K562 (cell line): ENCODE measurements around the gene BMS1. TPM values are rescaled to one million over a fixed set of nuclear protein-coding genes. Genes with fewer than 3 reads are reported as not detected.

Experiments
- HDAC8 ChIP-seq: fragments of 450-650 bp; IDR thresholded peaks from 2 replicates; pipeline ENCODE4 v1.6.1; 2016; ENCODE audit warnings: mild to moderate bottlenecking, missing genetic modification characterization, moderate library complexity, missing compliant biosample characterization
- L3MBTL2 ChIP-seq: fragments of 450-650 bp; IDR thresholded peaks from 2 replicates; pipeline ENCODE4 v1.6.1; 2016; ENCODE audit warnings: mild to moderate bottlenecking, moderate library complexity
- LARP7 ChIP-seq: fragments of 450-650 bp; IDR thresholded peaks from 2 replicates; pipeline ENCODE4 v1.6.1; 2016
- MBD2 ChIP-seq: sonication (generic); IDR thresholded peaks from 2 replicates; pipeline ENCODE4 v1.6.1; 2016; ENCODE audit warnings: low read depth, borderline replicate concordance
- RBM22 ChIP-seq: fragments of 200-400 bp; formaldehyde crosslinking; IDR thresholded peaks from 2 replicates; pipeline ENCODE4 v1.6.1; 2018; ENCODE audit warnings: low read length, low read depth; ENCODE audit not compliant: poor library complexity, severe bottlenecking
- RFX1 ChIP-seq: fragments of 450-650 bp; IDR thresholded peaks from 2 replicates; pipeline ENCODE4 v1.6.1; 2016; ENCODE audit warnings: mild to moderate bottlenecking, moderate library complexity
- RUNX1 ChIP-seq: sonication (generic); IDR thresholded peaks from 2 replicates; pipeline ENCODE4 v1.6.1; 2016; ENCODE audit warnings: antibody characterized with exemption, low read depth
- TGIF2 ChIP-seq: sonication (generic); formaldehyde crosslinking; IDR thresholded peaks from 2 replicates; pipeline ENCODE4 v1.8.1; 2022; ENCODE audit warnings: mild to moderate bottlenecking, missing genetic modification reagents, moderate library complexity
- polyA plus RNA-seq, 8 experiments: library from polyadenylated mRNA; depleted of rRNA in 4 of 8; stranded (reverse) in 5 of 8; unstranded in 3 of 8; fragments of >200 nt; fragmentation: Nextera tagmentation in 2 of 8; fragmentation: Illumina TruSeq in 1 of 8; extraction: Ambion mirVana in 2 of 8; extraction: Trizol in 1 of 8; gene quantifications; 2 replicates each; pipeline versions ENCODE4 v1.2.1 to v1.2.3, GENCODE V29; 2011 to 2014; ENCODE audit warnings: inconsistent platforms in 1 of 8, missing spikeins in 1 of 8
- total RNA-seq, 7 experiments: library from RNA; depleted of rRNA in 6 of 7; stranded (reverse); fragments of >200 nt in 6 of 7; fragmentation: Illumina TruSeq in 2 of 7; extraction: Trizol in 2 of 7; gene quantifications; 2 replicates each; pipeline versions ENCODE4 v1.2.1 to v1.2.3, GENCODE V29; 2011 to 2021; ENCODE audit warnings: low replicate concordance in 1 of 7
- TF ChIP-seq, protein P1 (sequence below): fragments of 450-650 bp; IDR thresholded peaks from 2 replicates; pipeline ENCODE4 v1.6.1; 2018; ENCODE audit not compliant: partially characterized antibody
- TF ChIP-seq, protein P2 (sequence below): fragments of 250-450 bp; sonication (Bioruptor Pico); IDR thresholded peaks from 2 replicates; pipeline ENCODE4 v1.4.0; 2020; ENCODE audit warnings: mild to moderate bottlenecking
- TF ChIP-seq, protein P3 (sequence below): fragments of 200-800 bp; sonication (Bioruptor generic); IDR thresholded peaks from 2 replicates; pipeline ENCODE4 v1.6.1; 2017; ENCODE audit warnings: missing genetic modification characterization, missing compliant biosample characterization
- TF ChIP-seq, protein P4 (sequence below): fragments of 150-350 bp; conservative IDR thresholded peaks from 2 replicates; pipeline ENCODE4 v1.6.1; 2014; ENCODE audit warnings: low read length
- TF ChIP-seq, protein P5 (sequence below): fragments of 450-650 bp; IDR thresholded peaks from 2 replicates; pipeline ENCODE4 v1.6.1; 2017; ENCODE audit warnings: antibody characterized with exemption

BMS1 gene
- total and polyA plus RNA-seq, 9 of the 15 experiments (the other 6 are each of a cell fraction or from before 2014, with no cell fraction given), result 11.1 to 46.9 (median 32.7) TPM

DNA sequence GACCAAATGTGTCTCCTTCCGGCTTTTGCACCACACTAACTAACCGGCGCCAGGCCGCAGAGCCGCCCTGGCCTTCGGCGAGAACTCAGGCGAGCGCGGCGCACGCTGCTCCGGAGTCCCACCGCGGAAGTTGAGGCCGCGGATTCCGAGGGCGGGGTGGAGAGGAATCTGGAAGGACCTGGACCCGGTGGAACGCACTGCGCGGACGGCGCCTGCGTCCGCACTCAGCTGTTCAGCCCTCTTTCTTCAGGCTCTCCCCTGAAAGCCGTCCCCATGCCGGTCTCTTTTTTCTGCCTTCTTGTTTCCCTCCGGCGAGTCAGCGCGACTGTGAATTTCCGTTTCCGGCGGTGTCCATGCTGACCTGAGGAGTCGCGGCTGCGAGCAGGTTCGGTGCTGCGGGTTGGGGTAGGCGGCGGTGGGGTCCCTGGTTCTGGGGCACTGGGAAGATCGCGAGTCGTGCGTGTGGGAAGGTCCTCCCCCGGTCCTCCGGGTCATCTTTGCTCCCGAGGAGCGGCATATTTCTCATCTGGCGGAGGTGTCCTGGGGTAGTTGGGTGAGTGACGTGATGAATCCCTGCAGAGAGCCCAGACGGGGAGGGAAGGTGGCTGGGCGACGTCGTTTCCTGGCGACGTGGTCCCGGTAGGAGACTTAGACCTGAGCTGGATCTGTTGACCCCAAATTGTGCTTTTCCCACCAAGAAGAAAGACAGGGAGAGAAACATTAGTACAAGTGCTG lies at the start of gene BMS1 (continued):
- TF ChIP-seq, protein P1, sequence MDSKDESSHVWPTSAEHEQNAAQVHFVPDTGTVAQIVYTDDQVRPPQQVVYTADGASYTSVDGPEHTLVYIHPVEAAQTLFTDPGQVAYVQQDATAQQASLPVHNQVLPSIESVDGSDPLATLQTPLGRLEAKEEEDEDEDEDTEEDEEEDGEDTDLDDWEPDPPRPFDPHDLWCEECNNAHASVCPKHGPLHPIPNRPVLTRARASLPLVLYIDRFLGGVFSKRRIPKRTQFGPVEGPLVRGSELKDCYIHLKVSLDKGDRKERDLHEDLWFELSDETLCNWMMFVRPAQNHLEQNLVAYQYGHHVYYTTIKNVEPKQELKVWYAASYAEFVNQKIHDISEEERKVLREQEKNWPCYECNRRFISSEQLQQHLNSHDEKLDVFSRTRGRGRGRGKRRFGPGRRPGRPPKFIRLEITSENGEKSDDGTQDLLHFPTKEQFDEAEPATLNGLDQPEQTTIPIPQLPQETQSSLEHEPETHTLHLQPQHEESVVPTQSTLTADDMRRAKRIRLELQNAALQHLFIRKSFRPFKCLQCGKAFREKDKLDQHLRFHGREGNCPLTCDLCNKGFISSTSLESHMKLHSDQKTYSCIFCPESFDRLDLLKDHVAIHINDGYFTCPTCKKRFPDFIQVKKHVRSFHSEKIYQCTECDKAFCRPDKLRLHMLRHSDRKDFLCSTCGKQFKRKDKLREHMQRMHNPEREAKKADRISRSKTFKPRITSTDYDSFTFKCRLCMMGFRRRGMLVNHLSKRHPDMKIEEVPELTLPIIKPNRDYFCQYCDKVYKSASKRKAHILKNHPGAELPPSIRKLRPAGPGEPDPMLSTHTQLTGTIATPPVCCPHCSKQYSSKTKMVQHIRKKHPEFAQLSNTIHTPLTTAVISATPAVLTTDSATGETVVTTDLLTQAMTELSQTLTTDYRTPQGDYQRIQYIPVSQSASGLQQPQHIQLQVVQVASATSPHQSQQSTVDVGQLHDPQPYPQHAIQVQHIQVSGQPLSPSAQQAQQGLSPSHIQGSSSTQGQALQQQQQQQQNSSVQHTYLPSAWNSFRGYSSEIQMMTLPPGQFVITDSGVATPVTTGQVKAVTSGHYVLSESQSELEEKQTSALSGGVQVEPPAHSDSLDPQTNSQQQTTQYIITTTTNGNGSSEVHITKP, result peak; percentile 37
- TF ChIP-seq, protein P2, sequence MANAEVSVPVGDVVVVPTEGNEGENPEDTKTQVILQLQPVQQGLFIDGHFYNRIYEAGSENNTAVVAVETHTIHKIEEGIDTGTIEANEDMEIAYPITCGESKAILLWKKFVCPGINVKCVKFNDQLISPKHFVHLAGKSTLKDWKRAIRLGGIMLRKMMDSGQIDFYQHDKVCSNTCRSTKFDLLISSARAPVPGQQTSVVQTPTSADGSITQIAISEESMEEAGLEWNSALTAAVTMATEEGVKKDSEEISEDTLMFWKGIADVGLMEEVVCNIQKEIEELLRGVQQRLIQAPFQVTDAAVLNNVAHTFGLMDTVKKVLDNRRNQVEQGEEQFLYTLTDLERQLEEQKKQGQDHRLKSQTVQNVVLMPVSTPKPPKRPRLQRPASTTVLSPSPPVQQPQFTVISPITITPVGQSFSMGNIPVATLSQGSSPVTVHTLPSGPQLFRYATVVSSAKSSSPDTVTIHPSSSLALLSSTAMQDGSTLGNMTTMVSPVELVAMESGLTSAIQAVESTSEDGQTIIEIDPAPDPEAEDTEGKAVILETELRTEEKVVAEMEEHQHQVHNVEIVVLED (CRISPR knock-in tag), result peak; percentile 71; the same call in 1 of the 2 replicates
- TF ChIP-seq, protein P3, sequence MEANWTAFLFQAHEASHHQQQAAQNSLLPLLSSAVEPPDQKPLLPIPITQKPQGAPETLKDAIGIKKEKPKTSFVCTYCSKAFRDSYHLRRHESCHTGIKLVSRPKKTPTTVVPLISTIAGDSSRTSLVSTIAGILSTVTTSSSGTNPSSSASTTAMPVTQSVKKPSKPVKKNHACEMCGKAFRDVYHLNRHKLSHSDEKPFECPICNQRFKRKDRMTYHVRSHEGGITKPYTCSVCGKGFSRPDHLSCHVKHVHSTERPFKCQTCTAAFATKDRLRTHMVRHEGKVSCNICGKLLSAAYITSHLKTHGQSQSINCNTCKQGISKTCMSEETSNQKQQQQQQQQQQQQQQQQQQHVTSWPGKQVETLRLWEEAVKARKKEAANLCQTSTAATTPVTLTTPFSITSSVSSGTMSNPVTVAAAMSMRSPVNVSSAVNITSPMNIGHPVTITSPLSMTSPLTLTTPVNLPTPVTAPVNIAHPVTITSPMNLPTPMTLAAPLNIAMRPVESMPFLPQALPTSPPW (CRISPR knock-in tag), result peak; percentile 80
- TF ChIP-seq, protein P4, sequence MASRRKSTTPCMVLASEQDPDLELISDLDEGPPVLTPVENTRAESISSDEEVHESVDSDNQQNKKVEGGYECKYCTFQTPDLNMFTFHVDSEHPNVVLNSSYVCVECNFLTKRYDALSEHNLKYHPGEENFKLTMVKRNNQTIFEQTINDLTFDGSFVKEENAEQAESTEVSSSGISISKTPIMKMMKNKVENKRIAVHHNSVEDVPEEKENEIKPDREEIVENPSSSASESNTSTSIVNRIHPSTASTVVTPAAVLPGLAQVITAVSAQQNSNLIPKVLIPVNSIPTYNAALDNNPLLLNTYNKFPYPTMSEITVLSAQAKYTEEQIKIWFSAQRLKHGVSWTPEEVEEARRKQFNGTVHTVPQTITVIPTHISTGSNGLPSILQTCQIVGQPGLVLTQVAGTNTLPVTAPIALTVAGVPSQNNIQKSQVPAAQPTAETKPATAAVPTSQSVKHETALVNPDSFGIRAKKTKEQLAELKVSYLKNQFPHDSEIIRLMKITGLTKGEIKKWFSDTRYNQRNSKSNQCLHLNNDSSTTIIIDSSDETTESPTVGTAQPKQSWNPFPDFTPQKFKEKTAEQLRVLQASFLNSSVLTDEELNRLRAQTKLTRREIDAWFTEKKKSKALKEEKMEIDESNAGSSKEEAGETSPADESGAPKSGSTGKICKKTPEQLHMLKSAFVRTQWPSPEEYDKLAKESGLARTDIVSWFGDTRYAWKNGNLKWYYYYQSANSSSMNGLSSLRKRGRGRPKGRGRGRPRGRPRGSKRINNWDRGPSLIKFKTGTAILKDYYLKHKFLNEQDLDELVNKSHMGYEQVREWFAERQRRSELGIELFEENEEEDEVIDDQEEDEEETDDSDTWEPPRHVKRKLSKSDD, result 0 out of 2 replicates have a peak, but pooled peaks have one; percentile 79
- peak; percentile 55; the same call in 1 of the 2 replicates for TF ChIP-seq HDAC8 (tag)
- peak; percentile 72; the same call in 1 of the 2 replicates for TF ChIP-seq TGIF2 (CRISPR knock-in tag)
- peak; percentile 80 for TF ChIP-seq RUNX1
- TF ChIP-seq MBD2, result peak; percentile 78; the same call in 1 of the 2 replicates
- TF ChIP-seq LARP7, result no peak; the same call in 1 of the 2 replicates
- peak; percentile 66 for TF ChIP-seq RFX1
- TF ChIP-seq, protein P5, sequence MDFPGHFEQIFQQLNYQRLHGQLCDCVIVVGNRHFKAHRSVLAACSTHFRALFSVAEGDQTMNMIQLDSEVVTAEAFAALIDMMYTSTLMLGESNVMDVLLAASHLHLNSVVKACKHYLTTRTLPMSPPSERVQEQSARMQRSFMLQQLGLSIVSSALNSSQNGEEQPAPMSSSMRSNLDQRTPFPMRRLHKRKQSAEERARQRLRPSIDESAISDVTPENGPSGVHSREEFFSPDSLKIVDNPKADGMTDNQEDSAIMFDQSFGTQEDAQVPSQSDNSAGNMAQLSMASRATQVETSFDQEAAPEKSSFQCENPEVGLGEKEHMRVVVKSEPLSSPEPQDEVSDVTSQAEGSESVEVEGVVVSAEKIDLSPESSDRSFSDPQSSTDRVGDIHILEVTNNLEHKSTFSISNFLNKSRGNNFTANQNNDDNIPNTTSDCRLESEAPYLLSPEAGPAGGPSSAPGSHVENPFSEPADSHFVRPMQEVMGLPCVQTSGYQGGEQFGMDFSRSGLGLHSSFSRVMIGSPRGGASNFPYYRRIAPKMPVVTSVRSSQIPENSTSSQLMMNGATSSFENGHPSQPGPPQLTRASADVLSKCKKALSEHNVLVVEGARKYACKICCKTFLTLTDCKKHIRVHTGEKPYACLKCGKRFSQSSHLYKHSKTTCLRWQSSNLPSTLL, result peak; percentile 95
- peak; percentile 95 for TF ChIP-seq L3MBTL2
- peak; percentile 89 for TF ChIP-seq RBM22
